ENCODE data around the gene SIAE.
"Not testable (repeated sequence)": the region's sequence is repeated elsewhere in the genome, so short reads cannot be mapped to it uniquely, and the experiment has no call there.

Gene SIAE

DNA sequence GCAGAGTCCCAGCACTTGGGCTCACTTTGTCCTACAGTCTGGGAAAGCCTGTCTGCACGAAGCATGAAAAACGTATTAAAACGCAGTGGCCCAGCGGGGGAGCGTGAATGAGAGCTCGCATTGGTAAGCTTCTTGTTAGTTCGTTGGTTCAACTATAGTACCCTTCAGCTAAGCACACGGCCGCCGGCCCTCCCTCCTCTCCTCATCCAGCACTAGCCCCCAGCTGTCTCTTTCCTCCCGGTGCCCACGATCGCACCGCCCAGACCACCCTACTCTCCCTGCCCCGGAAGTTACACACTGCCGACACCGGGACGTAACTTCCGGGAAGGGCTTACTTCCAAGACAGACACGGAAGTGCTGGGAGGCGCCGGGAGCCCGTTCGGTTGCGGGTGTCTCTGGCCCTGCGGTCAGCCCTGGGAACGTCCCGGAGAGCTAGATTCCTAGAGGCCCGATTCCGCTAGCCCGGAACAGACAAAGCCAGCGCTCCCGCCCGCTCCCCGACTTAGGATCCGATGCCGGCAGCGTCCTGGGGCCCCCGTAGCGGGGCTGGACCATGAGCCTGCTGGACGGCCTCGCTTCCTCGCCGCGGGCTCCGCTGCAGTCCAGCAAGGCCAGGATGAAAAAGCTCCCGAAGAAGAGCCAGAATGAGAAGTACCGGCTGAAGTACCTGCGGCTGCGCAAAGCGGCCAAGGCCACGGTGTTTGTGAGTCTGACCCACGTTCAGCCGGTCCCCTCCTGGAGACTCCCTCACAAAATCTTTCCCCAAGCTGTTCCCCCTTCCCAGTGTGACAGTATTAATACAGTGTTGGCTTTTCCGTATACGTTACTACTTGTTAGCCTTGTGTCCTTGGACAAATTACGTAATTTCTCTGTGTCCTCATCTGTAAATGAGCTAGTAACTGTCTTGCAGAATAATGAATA lies 50.7 kb downstream of the SIAE start, which contains the start of gene TBRG1:
Gene TBRG1 (plus strand): TSS at position 334 of the 921 bp plus-strand sequence. CDS start 220 bp downstream, at position 554.
- H3K27me3 ChIP-seq (ENCODE audit: insufficient read depth, low read length): peaks cover 18% of the 10 kb centered on the region
- peaks cover 30% of the 10 kb centered on the region for H3K36me3 ChIP-seq (ENCODE audit: insufficient read depth, low read depth, low read length)
- peak within 1 kb of the TSS; percentile 96 for H3K4me3 ChIP-seq (ENCODE audit: low read length)
- H3K27ac ChIP-seq (ENCODE audit: low read length): peak within 1 kb of the TSS; percentile 81
- H3K9ac ChIP-seq (ENCODE audit: low read depth, low read length): peak within 1 kb of the TSS; percentile 93
- no peaks in the 10 kb centered on the region for H3K9me3 ChIP-seq (ENCODE audit: insufficient read depth, low read depth, low read length)
- H3K4me1 ChIP-seq (ENCODE audit: insufficient read depth, low read length): peaks cover 7% of the 10 kb centered on the region

DNA sequence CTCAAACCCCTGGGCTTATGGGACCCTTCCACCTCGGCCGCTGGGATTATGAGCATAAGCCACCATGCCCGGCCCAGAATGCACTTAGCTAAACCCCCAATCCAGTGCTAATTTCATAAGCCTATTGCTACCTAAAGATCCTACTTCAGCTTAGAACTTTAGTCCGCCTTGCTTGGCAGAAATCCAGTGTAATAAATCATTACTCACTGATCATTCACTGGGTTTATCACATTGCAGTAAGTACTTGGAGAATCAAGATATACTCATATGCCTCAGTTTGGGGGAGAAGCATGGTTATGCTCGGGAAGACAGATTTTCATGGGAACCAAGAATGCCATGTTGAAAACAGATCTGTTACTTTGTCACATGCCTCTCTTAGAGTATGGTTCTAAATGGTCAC lies 54.7 kb downstream of the SIAE start:
- Histone ChIP-seq H3K36me3 (ENCODE audit: insufficient read depth, low read depth, low read length) (no peaks in the 10 kb centered on the region), H3K9me3 (ENCODE audit: insufficient read depth, low read depth, low read length) (no peaks in the 10 kb centered on the region), H3K4me1 (ENCODE audit: insufficient read depth, low read length) (peaks cover 5% of the 10 kb centered on the region), H3K9ac (ENCODE audit: low read depth, low read length) (no peak overlapping the region), H3K4me3 (ENCODE audit: low read length) (no peak overlapping the region), H3K27me3 (ENCODE audit: insufficient read depth, low read length) (peaks cover 18% of the 10 kb centered on the region), H3K27ac (ENCODE audit: low read length) (no peak overlapping the region)

DNA sequence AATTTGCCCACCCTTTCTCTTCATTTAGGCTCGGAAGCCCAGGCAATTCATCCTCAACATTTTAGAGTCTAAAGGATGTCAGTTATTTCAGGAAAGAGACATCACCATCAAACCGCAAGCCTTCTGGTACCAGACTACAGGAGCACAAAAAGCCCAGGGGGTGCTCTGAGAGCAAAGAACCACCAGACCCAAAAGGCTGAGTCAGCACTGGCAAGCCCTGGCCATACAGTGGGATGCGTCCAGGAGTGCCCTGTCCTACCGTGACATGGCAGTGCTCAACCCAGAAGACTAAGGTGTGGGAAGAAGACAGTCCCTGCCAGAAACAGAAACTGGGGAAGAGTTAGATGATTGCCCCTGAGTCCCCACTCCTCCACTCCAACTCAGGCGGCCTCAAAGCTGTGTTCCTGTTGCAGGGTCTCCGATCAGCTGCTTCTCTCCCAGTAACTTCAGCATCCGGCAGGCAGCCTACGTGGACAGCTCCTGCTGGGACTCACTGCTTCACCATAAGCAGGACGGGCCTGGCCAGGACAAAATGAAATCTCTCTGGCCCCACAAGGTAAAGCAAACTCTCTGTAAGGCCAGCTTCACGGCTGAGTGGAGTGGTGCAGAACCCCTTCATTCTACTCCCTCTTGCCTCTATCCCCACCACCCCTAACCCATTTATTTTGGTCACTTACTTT lies 60.8 kb downstream of the SIAE start:
- Histone ChIP-seq H3K27me3 (ENCODE audit: insufficient read depth, low read length) (no peaks in the 10 kb centered on the region), H3K27ac (ENCODE audit: low read length) (no peak overlapping the region), H3K4me3 (ENCODE audit: low read length) (no peak overlapping the region), H3K9me3 (ENCODE audit: insufficient read depth, low read depth, low read length) (no peaks in the 10 kb centered on the region), H3K9ac (ENCODE audit: low read depth, low read length) (no peak overlapping the region), H3K4me1 (ENCODE audit: insufficient read depth, low read length) (no peaks in the 10 kb centered on the region), H3K36me3 (ENCODE audit: insufficient read depth, low read depth, low read length) (no peaks in the 10 kb centered on the region)

DNA sequence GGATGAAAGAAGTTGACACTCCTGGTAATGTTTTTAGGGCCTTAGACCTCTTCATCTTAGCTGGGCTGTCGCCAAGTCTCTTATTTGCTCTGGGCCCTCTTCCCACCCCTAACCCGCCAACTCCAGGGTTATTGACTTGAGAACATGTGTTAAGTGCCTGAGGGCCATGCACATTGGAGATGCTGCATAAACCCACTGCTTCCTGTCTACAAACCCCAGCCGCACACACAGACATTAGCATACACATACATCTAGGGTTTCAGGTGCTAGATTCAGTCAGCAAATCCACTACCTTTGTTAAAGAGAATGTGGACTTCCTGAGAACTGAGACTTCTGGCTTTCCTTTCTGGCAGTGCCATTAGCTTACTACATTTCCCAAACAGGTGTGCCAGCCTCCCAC lies 61.5 kb downstream of the SIAE start:
- Histone ChIP-seq H3K4me1 (ENCODE audit: insufficient read depth, low read length) (no peaks in the 10 kb centered on the region), H3K4me3 (ENCODE audit: low read length) (no peak overlapping the region), H3K9me3 (ENCODE audit: insufficient read depth, low read depth, low read length) (no peaks in the 10 kb centered on the region), H3K27me3 (ENCODE audit: insufficient read depth, low read length) (no peaks in the 10 kb centered on the region), H3K36me3 (ENCODE audit: insufficient read depth, low read depth, low read length) (no peaks in the 10 kb centered on the region), H3K9ac (ENCODE audit: low read depth, low read length) (no peak overlapping the region), H3K27ac (ENCODE audit: low read length) (no peak overlapping the region)

DNA sequence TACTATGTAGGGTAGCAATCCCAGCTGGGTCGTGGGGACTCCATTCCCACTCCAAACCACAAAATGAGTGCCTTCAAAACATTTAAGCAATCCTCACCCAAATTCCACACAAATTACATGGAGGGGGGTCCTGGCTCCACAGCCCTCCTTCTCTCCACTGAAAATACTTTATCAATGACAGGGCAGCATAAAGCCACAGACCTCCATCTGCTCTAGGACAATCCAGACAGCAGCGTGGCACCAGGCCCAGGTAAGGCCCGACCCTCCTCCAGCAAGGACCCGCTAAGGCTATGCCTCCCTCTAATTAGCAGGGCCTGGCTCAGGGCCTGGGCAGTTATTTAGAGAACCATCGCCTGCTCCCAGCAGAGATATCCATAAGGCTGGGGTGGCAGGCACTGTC lies 62.5 kb downstream of the SIAE start, which contains the start of gene PANX3:
Gene PANX3 (plus strand): TSS at position 365 of the 400 bp plus-strand sequence. CDS start 129 bp downstream, outside the sequence.
- no peaks in the 10 kb centered on the region for H3K9me3 ChIP-seq (ENCODE audit: insufficient read depth, low read depth, low read length)
- H3K4me3 ChIP-seq (ENCODE audit: low read length): no peak within 1 kb of the TSS
- no peaks in the 10 kb centered on the region for H3K27me3 ChIP-seq (ENCODE audit: insufficient read depth, low read length)
- no peak within 1 kb of the TSS for H3K9ac ChIP-seq (ENCODE audit: low read depth, low read length)
- no peak within 1 kb of the TSS for H3K27ac ChIP-seq (ENCODE audit: low read length)
- H3K36me3 ChIP-seq (ENCODE audit: insufficient read depth, low read depth, low read length): no peaks in the 10 kb centered on the region
- no peaks in the 10 kb centered on the region for H3K4me1 ChIP-seq (ENCODE audit: insufficient read depth, low read length)

DNA sequence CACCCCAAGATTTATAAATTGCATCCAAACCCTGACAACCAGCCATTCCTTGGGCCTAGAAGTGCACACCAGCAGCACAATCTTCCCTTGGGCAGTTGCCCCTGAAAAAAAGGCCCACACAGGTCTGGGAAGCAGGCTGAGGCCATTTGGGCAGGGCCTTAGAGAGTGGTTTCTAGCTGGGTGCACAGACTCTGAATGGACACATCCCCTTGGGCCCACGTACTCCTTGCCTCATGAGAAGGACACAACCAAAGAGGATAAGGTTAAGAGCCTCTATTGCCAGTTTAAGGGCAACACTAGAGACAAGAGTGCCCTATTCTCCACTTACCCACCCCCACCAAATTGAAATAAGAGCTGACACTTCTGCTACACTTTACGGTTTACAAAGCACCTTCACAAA lies 63.2 kb downstream of the SIAE start:
- no peaks in the 10 kb centered on the region for H3K36me3 ChIP-seq (ENCODE audit: insufficient read depth, low read depth, low read length)

DNA sequence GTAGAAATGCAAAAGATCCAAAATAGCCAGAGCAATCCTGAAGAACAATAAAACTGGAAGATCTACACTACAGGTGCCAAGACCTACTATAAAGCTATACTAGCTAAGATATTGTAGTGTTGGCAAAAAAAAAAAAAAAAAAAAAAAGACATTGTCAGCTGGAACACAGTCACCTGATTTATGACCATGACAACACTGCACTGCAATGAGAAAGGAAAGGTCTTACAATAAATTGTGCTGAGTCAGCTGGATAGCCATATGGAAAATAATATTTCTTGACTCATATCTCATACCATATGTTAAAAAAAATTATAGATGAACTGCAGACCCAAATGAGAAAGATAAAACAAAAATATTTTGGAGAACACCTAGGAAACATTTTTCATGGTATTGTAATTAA lies 65.4 kb downstream of the SIAE start:
- H3K27me3 ChIP-seq (ENCODE audit: insufficient read depth, low read length): no peaks in the 10 kb centered on the region
- no peak overlapping the region for H3K27ac ChIP-seq (ENCODE audit: low read length)
- H3K36me3 ChIP-seq (ENCODE audit: insufficient read depth, low read depth, low read length): no peaks in the 10 kb centered on the region
- no peaks in the 10 kb centered on the region for H3K9me3 ChIP-seq (ENCODE audit: insufficient read depth, low read depth, low read length)
- no peak overlapping the region for H3K9ac ChIP-seq (ENCODE audit: low read depth, low read length)
- no peak overlapping the region for H3K4me3 ChIP-seq (ENCODE audit: low read length)
- H3K4me1 ChIP-seq (ENCODE audit: insufficient read depth, low read length): no peaks in the 10 kb centered on the region

More for the DNA sequence above, 63.2 kb downstream of the SIAE start:
- no peaks in the 10 kb centered on the region for H3K9me3 ChIP-seq (ENCODE audit: insufficient read depth, low read depth, low read length)
- H3K9ac ChIP-seq (ENCODE audit: low read depth, low read length): no peak overlapping the region
- H3K4me1 ChIP-seq (ENCODE audit: insufficient read depth, low read length): no peaks in the 10 kb centered on the region
- H3K4me3 ChIP-seq (ENCODE audit: low read length): no peak overlapping the region
- no peaks in the 10 kb centered on the region for H3K27me3 ChIP-seq (ENCODE audit: insufficient read depth, low read length)
- no peak overlapping the region for H3K27ac ChIP-seq (ENCODE audit: low read length)

DNA sequence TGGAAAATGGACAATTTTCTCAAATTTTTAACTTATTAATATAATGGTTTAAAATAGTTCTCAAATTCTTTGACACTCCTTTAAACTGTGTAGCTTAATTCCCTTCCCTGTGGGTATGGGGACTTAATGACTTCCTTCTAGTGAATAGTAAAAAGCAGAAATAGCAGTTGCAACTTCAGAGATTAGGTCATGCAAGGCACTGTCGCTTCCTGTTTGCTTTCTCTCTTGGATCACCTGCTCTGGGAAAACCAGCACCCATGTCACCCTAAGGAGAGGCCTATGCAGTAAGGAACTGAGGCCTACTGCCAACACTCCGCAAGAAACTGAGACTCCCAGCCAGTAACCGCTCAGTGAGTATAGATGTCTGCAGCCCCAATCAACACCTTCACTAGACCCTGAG lies 67.8 kb downstream of the SIAE start:
- H3K4me1 ChIP-seq (ENCODE audit: insufficient read depth, low read length): peaks cover 5% of the 10 kb centered on the region; the same call in 1 of the 2 replicates
- no peak overlapping the region for H3K9ac ChIP-seq (ENCODE audit: low read depth, low read length)
- no peak overlapping the region for H3K27ac ChIP-seq (ENCODE audit: low read length)
- no peaks in the 10 kb centered on the region for H3K27me3 ChIP-seq (ENCODE audit: insufficient read depth, low read length)
- H3K36me3 ChIP-seq (ENCODE audit: insufficient read depth, low read depth, low read length): no peaks in the 10 kb centered on the region
- no peak overlapping the region for H3K4me3 ChIP-seq (ENCODE audit: low read length)
- H3K9me3 ChIP-seq (ENCODE audit: insufficient read depth, low read depth, low read length): no peaks in the 10 kb centered on the region

DNA sequence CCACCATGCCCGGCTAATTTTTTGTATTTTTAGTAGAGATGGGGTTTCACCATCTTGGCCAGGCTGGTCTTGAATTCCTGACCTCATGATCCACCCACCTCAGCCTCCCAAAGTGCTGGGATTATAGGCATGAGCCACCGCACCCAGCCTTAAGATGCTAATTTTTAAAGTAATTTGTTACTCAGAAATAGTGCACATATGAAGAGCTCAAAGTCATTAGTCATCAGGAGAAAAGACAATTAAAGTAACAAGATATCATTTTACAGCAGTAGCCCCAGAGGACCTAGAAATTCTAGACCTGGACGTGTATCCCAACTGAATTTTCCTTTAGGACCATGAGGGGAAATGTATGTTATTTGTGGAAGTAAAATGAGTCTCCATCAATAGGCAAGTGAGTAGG lies 70.8 kb downstream of the SIAE start:
- H3K36me3 ChIP-seq (ENCODE audit: insufficient read depth, low read depth, low read length); H3K27ac ChIP-seq (ENCODE audit: low read length); H3K27me3 ChIP-seq (ENCODE audit: insufficient read depth, low read length); H3K4me3 ChIP-seq (ENCODE audit: low read length); H3K4me1 ChIP-seq (ENCODE audit: insufficient read depth, low read length); H3K9me3 ChIP-seq (ENCODE audit: insufficient read depth, low read depth, low read length); H3K9ac ChIP-seq (ENCODE audit: low read depth, low read length): not testable (repeated sequence)

DNA sequence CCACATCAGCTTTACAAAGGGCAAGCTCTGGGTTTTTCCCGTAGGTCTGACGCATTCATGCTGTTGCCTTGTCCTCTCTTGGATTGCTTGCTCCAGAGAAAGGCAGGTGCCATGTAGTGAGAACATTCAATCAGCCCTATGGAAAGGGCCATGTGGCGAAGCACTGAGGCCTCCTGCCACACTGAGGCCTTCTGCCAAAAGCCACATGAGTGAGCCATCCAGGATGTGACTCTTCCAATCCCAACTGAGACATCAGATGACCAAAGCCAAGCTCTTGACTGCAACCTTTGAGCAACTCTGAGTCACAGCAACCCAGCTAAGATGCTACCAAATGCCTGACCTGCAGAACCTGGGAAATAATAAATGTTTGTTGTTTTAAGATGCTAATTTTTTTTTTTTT lies 71.3 kb downstream of the SIAE start:
- Histone ChIP-seq H3K9me3 (ENCODE audit: insufficient read depth, low read depth, low read length) (no peaks in the 10 kb centered on the region), H3K27ac (ENCODE audit: low read length) (no peak overlapping the region), H3K27me3 (ENCODE audit: insufficient read depth, low read length) (no peaks in the 10 kb centered on the region), H3K36me3 (ENCODE audit: insufficient read depth, low read depth, low read length) (no peaks in the 10 kb centered on the region), H3K9ac (ENCODE audit: low read depth, low read length) (no peak overlapping the region), H3K4me3 (ENCODE audit: low read length) (no peak overlapping the region), H3K4me1 (ENCODE audit: insufficient read depth, low read length) (peaks cover 6% of the 10 kb centered on the region; the same call in 1 of the 2 replicates)

DNA sequence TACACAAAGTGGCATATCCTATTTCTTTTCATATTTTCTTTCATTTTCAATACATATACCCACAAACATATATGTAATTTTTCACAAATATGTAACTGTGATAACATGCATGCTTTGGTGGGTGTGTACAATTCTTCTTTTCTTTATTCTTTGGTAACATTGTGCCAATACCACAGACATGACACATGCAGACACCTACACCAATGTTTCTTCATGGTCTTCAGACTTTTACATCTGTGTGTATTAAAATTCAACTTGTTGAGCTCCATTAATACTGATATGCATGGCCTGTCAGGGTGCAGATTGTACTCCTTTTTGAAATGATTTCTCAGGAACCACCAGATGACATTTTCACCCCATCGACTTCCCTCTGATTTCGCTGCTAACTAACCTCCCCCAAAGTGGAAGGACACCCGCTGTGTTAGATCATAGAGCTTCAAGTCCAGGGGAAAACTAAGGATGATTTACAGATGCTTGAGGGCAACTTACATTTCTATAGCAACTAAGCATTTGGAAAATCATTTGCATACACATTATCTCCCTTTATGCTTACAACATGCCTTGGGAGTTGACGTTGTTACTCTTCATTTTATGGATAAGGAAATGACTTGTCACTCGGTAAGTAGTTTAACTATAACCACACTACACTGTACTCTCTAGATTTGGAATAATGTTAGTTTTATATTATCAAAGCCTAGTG lies 72.8 kb downstream of the SIAE start:
- Histone ChIP-seq H3K36me3 (ENCODE audit: insufficient read depth, low read depth, low read length) (no peaks in the 10 kb centered on the region), H3K27me3 (ENCODE audit: insufficient read depth, low read length) (no peaks in the 10 kb centered on the region), H3K4me1 (ENCODE audit: insufficient read depth, low read length) (peaks cover 6% of the 10 kb centered on the region; the same call in 1 of the 2 replicates), H3K4me3 (ENCODE audit: low read length) (no peak overlapping the region), H3K27ac (ENCODE audit: low read length) (no peak overlapping the region), H3K9ac (ENCODE audit: low read depth, low read length) (no peak overlapping the region), H3K9me3 (ENCODE audit: insufficient read depth, low read depth, low read length) (no peaks in the 10 kb centered on the region)
